ENCODE results near the gene PPP2R1A.

Gene PPP2R1A

GRCh38 chr19:52189735-52190486 is at the start of gene PPP2R1A:
TSS of gene PPP2R1A (plus strand) at chr19:52190052. CDS start at chr19:52190097, 45 bp downstream.
- peak; percentile 89 to 98 for DNase-seq (ENCODE audit: low read depth in 2 of 2, low spot score in 1 of 2)

- no peak for DNase-seq (ENCODE audit: low read depth in 2 of 2, low spot score in 1 of 2)
Observed at GRCh38 chr19:52141203-52141602, 48.6 kb upstream of the PPP2R1A start.

DNA sequence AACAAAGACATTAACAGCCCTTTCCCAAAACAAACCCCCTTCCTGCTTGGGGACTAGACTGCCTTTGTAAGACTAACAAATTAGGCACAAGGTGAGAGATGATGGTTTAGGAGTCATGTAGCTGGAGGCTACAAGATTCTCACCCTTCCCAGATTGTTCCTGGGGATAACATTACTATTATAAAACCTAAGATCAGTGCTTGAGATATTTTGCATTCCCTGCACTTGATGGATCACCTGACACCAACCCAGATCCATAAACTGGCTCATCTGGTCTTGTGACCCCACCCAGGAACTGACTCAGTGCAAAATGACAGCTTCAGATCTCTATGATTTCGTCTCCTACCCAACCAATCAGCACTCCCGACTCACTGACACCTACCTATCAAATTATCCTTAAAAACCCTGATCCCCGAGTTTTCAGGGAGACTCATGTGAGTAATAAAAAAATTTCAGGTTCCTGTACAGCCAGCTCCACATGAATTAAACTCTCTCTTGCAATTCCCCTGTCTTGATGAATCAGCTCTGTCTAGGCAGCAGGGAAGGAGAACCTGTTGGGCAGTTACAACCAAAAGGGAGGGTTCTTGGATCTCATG is 47.8 kb upstream of the PPP2R1A start:
- no peak for DNase-seq (ENCODE audit: low read depth in 2 of 2, low spot score in 1 of 2)

DNA sequence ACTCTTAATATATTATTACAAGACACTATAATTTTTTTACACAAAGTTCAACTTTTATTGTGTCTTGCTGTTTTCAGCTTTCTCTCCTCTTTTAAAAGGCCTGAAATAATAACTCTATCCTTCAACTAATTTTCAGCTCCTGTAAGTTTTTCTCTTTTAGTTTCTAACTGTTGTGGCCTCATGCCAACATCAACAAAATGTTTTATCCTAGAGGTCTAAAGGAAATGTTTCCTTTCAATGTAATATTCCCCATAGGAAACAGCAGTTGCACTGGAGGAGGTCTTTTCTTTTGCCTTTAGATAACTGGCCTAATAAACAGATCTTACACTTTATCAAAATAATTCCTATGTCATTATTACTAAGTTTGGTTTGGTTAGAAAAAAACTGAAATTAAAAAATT is 41.6 kb upstream of the PPP2R1A start:
- DNase-seq (ENCODE audit: low read depth in 2 of 2, low spot score in 1 of 2): no peak

DNA sequence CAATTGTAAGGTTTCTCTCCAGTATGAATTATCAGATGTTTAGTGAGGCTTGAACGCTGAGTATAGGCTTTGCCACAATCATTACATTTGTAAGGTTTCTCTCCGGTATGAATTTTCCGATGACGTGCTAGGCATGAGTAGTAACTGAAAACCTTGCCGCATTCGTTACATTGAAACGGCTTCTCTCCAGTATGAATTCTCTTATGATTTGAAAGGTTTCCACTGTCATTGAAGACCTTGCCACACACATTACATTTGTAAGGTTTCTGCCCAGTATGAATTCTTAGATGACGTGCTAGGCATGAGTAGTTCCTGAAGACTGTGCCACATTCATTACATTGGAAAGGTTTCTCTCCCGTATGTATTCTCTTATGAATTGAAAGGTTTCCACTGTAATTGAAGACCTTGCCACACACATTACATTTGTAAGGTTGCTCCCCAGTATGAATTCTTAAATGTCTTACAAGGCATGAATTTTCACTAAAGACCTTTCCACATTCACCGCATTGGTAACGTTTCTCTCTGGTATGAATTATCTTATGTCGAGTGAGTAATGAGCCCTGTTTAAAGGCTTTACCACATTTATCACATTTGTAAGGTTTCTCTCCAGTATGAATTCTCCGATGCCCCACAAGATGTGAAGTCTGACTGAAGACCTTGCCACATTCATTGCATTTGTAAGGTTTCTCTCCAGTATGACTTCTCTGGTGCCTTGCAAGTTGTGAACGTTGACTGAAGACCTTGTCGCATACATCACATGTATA is 34.1 kb upstream of the PPP2R1A start:
- DNase-seq (ENCODE audit: low read depth in 2 of 2, low spot score in 1 of 2): no peak

- DNase-seq (ENCODE audit: low read depth in 2 of 2, low spot score in 1 of 2): no peak
Observed at GRCh38 chr19:52170304-52170703, 19.5 kb upstream of the PPP2R1A start.

DNA sequence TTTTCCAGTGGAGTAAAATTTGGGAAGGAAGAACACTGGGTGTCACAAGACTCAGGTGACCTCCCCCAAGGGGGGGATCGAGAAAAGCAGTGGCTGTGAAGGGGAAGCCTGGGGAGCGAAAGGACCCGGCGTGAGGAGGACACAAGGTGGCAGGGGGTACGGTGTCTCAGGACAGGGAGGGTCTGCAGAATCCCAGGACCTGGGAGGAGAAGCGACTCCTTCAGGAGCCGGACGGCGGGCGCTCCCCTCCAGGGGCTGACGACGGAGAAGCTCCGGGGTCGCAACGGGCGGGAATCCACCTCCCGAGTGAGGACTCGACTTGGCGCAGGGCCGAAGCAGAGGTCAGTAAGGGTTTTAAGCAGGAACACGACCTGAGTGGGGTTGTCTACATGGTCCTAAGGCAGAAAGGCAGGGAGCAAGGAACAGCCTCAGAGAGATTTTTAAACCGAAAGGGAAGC is 19.0 kb upstream of the PPP2R1A start:
- DNase-seq (ENCODE audit: low read depth in 2 of 2, low spot score in 1 of 2): no peak

- DNase-seq (ENCODE audit: low read depth in 2 of 2, low spot score in 1 of 2): peak; percentile 80 to 87
Observed at GRCh38 chr19:52171321-52172169, 18.3 kb upstream of the PPP2R1A start, which contains the start of gene ZNF836. TSS of gene ZNF836 (minus strand) at chr19:52171621. CDS start at chr19:52168072, 3,549 bp downstream.

DNA sequence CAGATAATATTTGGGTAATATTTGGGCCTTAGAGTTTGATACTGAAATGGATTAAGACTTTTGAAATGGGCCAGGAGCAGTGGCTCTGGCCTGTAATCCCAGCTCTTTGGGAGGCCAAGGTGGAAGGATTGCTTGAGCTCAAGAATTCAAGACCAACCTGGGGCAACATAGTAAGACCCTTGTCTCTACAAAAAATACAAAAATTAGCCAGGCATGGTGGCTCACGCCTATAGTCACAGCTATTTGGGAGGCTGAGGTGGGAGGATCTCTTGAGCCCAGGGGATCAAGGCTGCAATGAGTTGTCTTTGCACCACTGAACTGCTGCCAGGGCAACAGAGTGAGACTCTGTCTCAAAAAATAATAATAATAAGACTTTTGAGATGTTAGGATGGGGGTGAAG is 17.5 kb upstream of the PPP2R1A start:
- no peak for DNase-seq (ENCODE audit: low read depth in 2 of 2, low spot score in 1 of 2)

DNA sequence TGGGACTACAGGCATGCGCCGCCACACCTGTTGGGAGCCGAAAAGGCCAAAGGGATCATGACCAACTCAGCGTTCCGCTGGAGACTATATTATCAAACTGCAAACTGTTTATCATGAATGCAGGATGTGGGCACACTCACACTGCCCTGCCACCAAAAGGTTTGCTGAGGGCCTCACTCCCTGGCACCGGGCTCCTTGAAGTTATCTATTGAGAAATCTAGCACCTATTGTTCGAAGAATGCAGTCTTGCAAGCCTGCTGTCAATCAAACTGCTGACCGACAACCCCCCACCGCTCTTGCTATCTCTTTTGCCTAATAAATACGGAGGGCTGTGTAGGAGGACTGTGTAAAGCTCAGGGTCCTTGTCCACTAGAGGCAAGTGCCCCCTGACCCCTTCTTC is 13.3 kb upstream of the PPP2R1A start:
- no peak for DNase-seq (ENCODE audit: low read depth in 2 of 2, low spot score in 1 of 2)

DNA sequence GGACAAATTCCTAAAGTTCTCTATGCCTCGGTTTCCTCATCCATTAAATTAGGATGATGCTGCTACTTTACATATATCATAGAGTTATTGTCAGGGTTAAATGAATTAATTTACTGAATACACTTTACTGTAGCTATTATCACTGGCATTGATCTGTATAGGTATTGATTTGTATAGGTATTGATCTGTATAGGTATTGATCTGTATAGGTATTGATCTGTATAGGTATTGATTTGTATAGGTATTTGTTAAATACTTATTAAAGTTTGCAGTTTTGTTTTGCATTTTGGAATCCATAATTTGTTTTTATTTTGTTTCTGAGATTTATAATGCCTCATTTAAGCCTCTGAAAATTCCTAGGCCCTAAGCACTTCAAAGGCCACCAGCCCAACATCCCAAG is 2.4 kb upstream of the PPP2R1A start:
- no peak for DNase-seq (ENCODE audit: low read depth in 2 of 2, low spot score in 1 of 2)

- no peak for DNase-seq (ENCODE audit: low read depth in 2 of 2, low spot score in 1 of 2)
Observed at GRCh38 chr19:52188822-52189734, 774 bp upstream of the PPP2R1A start.

- no peak for DNase-seq (ENCODE audit: low read depth in 2 of 2, low spot score in 1 of 2)
Observed at GRCh38 chr19:52190487-52191293, 838 bp downstream of the PPP2R1A start.

- no peak for DNase-seq (ENCODE audit: low read depth in 2 of 2, low spot score in 1 of 2)
Observed at GRCh38 chr19:52191389-52191788, 1.5 kb downstream of the PPP2R1A start.

- DNase-seq (ENCODE audit: low read depth in 2 of 2, low spot score in 1 of 2): no peak
Observed at GRCh38 chr19:52191951-52192350, 2.1 kb downstream of the PPP2R1A start.

GRCh38 chr19:52196256-52196967 is 6.6 kb downstream of the PPP2R1A start:
- DNase-seq (ENCODE audit: low read depth in 2 of 2, low spot score in 1 of 2): no peak

DNA sequence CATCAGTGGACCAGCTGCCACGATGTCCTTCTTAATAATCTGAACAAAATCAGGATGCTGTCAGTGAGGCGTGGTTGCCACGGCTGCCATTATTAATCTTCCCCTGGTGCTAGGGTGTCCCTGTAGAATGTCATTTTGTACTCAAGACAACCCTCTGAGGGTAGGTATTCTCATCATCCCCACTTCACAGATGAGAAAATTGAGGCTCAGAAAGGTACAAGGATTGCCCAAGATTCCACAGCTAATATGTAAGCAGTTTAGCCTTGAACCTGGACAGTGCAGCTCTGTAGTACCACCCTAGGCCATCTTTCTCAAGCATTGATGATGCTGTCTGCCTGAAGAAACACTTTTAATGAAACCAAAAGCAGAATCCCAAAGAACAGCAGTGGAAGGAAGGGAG is 8.1 kb downstream of the PPP2R1A start:
- DNase-seq (ENCODE audit: low read depth in 2 of 2, low spot score in 1 of 2): no peak

- DNase-seq (ENCODE audit: low read depth in 2 of 2, low spot score in 1 of 2): no peak
Observed at GRCh38 chr19:52198678-52199077, 8.8 kb downstream of the PPP2R1A start.
